ENCODE data around the gene TAGLN2.
A peak's percentile ranks its signal among the peaks of the same experiment; 100 is the strongest.

TAGLN2 gene

GRCh38 chr1:159934136-159935039, 9.1 kb upstream of the TAGLN2 start:
- DNase-seq, result no peak

- DNase-seq, result no peak
Measured at GRCh38 chr1:159933347-159933746, 8.0 kb upstream of the TAGLN2 start.

GRCh38 chr1:159932296-159933285, 7.3 kb upstream of the TAGLN2 start:
- DNase-seq, result no peak

- DNase-seq, result no peak
Measured at GRCh38 chr1:159931795-159932173, 6.5 kb upstream of the TAGLN2 start.

GRCh38 chr1:159931101-159931794, 5.9 kb upstream of the TAGLN2 start:
- no peak for DNase-seq

DNA sequence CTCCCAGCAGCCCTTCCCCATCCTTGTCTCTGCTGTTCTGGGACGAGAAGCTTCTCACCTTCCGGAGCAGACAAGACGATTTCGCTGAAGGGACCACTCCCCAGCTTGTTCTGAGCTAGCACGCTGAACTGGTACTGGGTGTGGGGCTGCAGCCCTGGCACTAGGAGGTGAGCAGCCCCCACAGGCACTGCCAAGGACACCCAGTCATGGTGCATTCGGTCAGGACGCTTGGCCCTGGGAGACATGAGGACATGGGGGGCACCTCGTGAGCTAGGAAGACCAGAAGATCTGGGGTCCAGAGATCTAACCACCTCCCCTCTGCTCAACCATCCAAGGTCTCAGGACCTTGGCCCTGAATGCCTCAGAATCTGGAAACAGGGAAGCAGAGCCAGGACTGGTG, 5.3 kb upstream of the TAGLN2 start:
- DNase-seq, result no peak

DNA sequence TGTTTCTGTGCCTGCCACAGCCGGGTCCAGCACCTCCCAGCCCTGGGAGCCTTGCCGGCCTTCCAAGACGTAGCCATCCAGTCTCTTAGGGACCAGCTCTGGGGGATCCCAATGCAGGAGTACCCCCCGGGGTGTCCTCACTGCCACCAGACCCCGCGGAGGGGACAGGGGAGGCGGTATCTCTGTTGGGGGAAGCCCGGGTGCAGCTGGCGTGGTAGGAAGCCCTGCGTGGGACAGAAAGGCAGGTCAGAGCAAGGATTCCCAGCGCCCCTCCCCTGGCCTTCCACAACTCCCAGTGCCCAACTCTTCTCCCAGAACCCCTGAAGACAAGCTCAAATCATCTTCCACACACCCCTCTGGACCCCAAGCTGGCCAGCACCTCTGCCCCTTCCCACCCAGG, 4.9 kb upstream of the TAGLN2 start:
- no peak for DNase-seq

DNA sequence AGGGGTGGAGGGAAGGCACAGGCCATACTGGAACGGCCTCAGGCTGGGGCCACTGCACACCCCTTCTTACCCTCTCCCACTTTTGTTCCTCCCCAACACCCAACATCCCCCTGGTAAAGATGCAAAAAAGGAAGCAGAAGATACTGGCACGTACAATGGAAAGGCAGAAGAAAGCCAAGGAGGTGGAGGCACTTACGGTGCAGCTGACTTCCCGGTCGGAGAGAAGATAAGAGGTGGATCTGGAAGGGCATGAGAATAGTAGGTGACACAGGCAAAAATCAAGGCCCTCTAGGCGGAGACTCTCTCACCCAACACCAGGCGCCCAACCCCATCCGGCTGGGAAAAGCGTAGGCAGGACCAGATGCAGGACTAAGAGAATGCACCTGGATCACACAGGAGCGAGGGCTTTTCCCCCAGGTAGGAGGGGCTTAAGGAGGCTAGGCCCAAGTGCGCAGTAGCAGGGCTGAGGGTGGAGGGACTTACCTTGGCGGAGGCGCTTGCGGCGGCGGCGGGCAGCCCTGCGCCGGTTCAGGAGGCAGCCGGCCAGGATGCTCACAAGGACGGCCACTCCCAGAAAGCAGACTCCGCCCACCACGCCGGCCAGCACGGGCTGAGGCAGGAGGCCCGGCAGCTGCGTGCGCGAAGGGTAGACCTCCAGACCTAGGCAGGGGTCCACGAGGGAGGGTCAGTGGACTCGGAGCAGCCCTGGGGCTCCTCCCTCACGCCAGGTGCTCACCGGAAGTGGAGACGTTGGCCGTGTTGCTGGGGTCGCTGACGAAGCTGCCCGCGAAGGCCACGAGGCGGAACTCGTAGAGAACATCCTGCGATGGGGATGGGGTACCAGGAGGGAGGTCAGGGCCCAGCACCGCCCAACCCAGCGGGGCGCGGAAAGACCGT, 4.1 kb upstream of the TAGLN2 start:
- DNase-seq, result no peak

GRCh38 chr1:159928491-159929050, 3.3 kb upstream of the TAGLN2 start:
- DNase-seq, result no peak

DNA sequence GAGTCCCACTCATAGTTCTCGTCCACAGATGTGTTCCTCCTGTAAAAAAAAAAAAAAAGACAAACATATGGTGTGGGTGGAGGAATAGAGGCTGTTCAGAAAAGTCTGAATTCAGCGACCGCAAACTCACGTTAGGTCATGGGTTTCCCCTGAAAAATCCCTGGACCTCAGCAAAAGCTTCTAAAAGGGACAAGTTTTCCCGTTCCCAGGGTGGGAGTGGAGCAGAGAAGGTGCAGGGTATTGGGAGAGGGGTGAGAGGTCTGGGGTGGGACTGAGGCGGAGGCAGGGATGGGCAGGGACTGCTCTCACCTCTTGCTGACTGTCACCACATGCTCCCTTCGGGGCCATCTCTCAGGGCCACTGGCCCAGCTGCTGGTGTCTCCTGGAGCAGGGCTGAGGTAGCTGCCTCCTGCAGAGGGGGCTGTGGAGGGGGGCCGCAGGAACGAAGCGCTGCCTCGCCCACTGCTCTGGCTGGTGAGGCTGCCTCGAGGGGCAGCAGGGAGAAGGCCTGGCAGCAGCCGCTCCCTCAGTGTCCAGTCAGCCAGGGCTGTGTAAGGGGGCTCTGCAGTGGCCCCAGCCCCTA, 2.6 kb upstream of the TAGLN2 start:
- no peak for DNase-seq

GRCh38 chr1:159927211-159927848, 2.0 kb upstream of the TAGLN2 start:
- no peak for DNase-seq

- no peak for DNase-seq
Measured at GRCh38 chr1:159925719-159926078, 392 bp upstream of the TAGLN2 start.

DNA sequence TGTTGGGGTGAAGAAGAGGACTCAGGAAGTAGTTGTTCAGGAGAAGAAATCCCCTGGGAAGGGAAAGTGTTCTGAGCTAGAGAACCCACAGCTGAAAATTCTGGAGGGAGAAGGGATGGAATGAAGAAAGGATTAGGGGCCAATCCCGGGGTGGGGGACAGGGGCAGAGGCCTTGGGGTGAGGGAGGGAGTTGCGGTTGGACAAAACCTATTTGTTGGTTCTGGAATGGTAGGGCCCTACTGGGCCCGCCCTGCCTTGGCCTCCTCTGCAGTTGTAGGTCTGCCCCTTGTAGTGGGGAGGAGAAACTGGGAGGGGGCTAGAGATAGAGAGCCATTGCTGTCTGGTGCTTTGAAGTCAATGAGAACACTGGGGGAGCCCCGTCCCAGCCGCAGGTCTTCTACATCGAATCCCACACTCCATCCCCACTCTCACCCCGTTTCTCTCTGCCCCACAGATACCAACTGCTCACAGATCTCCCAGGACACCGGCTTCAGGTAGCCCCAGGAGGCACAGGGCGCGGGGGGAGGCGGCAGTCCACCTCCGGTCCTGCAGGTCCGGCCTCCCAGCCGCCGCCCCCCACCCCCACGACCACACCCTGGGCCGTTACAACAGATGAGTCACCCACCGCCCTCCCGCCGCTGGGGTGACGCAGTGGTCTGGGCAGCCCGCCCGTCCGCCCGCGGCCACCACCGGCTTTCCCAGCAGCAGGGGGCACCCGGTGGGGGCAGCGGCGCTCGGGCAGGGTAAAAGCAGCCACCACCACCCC, 1.1 kb downstream of the TAGLN2 start:
- DNase-seq, result peak; percentile 71

DNA sequence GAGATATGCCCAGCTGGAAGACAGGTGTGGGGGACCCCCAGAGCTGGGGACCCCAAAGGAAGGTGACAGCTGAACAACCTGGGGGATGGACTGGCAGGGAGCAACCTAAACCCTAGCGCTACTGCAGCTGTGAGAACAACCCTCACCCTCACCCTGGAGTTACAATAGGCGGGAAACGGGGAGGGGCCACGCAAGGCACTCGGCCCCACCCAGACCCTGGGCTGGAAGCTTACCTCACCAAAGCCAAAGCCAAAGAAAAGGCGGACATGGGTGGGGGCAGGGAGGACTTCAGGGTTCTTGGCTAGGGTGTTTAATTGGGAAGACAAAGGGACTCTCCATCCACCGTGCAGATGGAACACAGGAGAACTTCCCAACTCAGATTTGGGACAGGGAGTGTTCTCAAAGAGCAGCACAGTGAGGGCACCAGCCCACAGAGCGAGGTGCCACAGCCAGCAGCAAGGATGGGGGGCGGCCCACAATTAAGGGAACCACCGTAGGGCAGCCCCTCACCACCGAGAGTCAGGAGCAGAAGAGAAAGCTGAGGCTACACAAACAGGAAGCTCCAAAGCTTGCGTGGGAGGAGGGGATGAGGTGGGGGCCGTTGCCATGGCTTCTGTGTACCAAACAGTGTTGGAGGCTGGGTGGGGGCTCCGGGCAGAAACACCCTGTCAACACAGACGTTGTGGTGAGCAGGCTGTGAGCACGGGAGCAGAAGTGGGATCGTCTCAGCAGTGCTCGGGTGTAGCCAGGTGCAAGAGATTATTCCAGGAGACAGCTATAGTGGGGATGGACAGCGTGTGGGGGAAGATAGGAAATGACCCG, 1.9 kb downstream of the TAGLN2 start:
- peak; percentile 84 for DNase-seq

DNA sequence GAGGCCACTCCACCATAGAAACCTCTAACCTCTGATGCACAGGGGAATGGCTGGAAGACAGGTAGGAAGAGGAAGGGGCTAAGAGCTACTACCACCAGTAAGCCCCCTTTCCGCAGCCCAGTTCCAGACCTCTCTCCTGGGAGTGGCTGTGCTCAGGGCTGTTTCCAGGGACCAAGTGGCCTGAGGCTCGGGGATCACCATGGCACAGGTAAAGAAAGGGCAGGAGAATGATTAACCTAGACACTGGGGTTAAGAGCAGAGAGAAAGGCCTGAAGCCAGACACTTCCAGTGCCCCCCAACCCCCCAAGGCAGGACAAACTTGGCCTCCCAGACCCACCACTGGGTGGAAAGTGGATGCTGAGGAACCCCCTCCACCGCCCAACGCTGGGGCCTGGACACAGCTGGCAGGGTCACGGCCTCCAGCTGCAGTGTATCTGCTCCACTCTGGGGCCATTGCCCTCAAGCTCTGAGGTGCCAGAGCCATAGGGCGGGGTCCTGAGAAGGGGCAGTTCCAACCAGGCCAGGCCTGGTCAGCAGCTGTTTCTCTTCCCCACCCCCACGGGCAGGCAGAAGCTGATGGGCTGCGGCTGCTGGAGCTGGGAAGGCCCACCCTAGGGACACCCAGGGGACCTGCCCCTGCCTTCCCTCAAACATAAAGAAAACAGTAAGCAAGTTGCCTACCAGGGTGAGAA, 2.6 kb downstream of the TAGLN2 start:
- no peak for DNase-seq

GRCh38 chr1:159921700-159922504, 3.4 kb downstream of the TAGLN2 start:
- DNase-seq, result no peak

GRCh38 chr1:159921251-159921650, 4.1 kb downstream of the TAGLN2 start:
- DNase-seq, result peak; percentile 63

- no peak for DNase-seq
Measured at GRCh38 chr1:159920651-159921050, 4.7 kb downstream of the TAGLN2 start.
